ENCODE data around the gene TOB2. TPM values are rescaled to one million over a fixed set of nuclear protein-coding genes. Genes with fewer than 3 reads are reported as not detected.
"Not testable (repeated sequence)": the region's sequence is repeated elsewhere in the genome, so short reads cannot be mapped to it uniquely, and the experiment has no call there.

Gene TOB2
- total and polyA plus RNA-seq, 2 donors (not counting 1 experiment from before 2014, with no cell fraction given), result 20.6 to 20.9 TPM

GRCh38 chr22:41436322-41437113 is 10.1 kb downstream of the TOB2 start:
- Histone ChIP-seq H3K4me3 (replicated peaks in 1 of 4; ENCODE audit: control extremely low read depth in 1 of 4, insufficient read depth in 1 of 4, low read depth in 3 of 4, low read length in 4 of 4) (no peak overlapping the region), H3K4me1 (ENCODE audit: control insufficient read depth, extremely low read depth, insufficient read depth, low read length) (no peaks in the 10 kb centered on the region), H3K27me3 (ENCODE audit: control insufficient read depth, insufficient read depth, low read length) (no peaks in the 10 kb centered on the region), H3K27ac (ENCODE audit: insufficient read depth, low read length) (no peak overlapping the region), H3K9me3 (ENCODE audit: control insufficient read depth, insufficient read depth, low read depth, low read length) (no peaks in the 10 kb centered on the region), H4K20me1 (ENCODE audit: control insufficient read depth, extremely low read depth, insufficient read depth, low read length) (no peaks in the 10 kb centered on the region), H3K9ac (ENCODE audit: insufficient read depth, low read length) (no peak overlapping the region), H3K36me3 (ENCODE audit: control insufficient read depth, insufficient read depth, low read length) (peaks cover 23% of the 10 kb centered on the region), H3K79me2 (ENCODE audit: control insufficient read depth, insufficient read depth, low read length) (peaks cover 61% of the 10 kb centered on the region), H3K4me2 (ENCODE audit: extremely low read depth, insufficient read depth, low read length) (no peak overlapping the region), H2AFZ (ENCODE audit: low read length) (no peak overlapping the region)
- no peak for DNase-seq (ENCODE audit: low read depth in 2 of 2)
- no peak for TF ChIP-seq CTCF (conservative IDR thresholded peaks at IDR 0.05 in 1 of 2, IDR thresholded peaks at IDR 0.05 in 1 of 2; ENCODE audit: low read depth in 1 of 2, low read length in 2 of 2)
- no peak for TF ChIP-seq EZH2 (IDR thresholded peaks at IDR 0.05; ENCODE audit: low read length, missing control alignments)

GRCh38 chr22:41435560-41435959 is 11.0 kb downstream of the TOB2 start:
- Histone ChIP-seq H3K27me3 (ENCODE audit: control insufficient read depth, insufficient read depth, low read length) (no peaks in the 10 kb centered on the region), H3K27ac (ENCODE audit: insufficient read depth, low read length) (no peak overlapping the region), H3K4me1 (ENCODE audit: control insufficient read depth, extremely low read depth, insufficient read depth, low read length) (no peaks in the 10 kb centered on the region), H3K9me3 (ENCODE audit: control insufficient read depth, insufficient read depth, low read depth, low read length) (no peaks in the 10 kb centered on the region), H3K36me3 (ENCODE audit: control insufficient read depth, insufficient read depth, low read length) (peaks cover 23% of the 10 kb centered on the region), H4K20me1 (ENCODE audit: control insufficient read depth, extremely low read depth, insufficient read depth, low read length) (no peaks in the 10 kb centered on the region), H3K4me2 (ENCODE audit: extremely low read depth, insufficient read depth, low read length) (no peak overlapping the region), H3K4me3 (replicated peaks in 1 of 4; ENCODE audit: control extremely low read depth in 1 of 4, insufficient read depth in 1 of 4, low read depth in 3 of 4, low read length in 4 of 4) (no peak overlapping the region), H3K79me2 (ENCODE audit: control insufficient read depth, insufficient read depth, low read length) (peaks cover 52% of the 10 kb centered on the region), H3K9ac (ENCODE audit: insufficient read depth, low read length) (no peak overlapping the region), H2AFZ (ENCODE audit: low read length) (no peak overlapping the region)
- no peak for DNase-seq (ENCODE audit: low read depth in 2 of 2)
- TF ChIP-seq CTCF (conservative IDR thresholded peaks at IDR 0.05 in 1 of 2, IDR thresholded peaks at IDR 0.05 in 1 of 2; ENCODE audit: low read depth in 1 of 2, low read length in 2 of 2) (no peak), EZH2 (IDR thresholded peaks at IDR 0.05; ENCODE audit: low read length, missing control alignments) (no peak)

- not testable (repeated sequence) for H3K27ac ChIP-seq (ENCODE audit: insufficient read depth, low read length); H4K20me1 ChIP-seq (ENCODE audit: control insufficient read depth, extremely low read depth, insufficient read depth, low read length); H3K4me1 ChIP-seq (ENCODE audit: control insufficient read depth, extremely low read depth, insufficient read depth, low read length); H3K27me3 ChIP-seq (ENCODE audit: control insufficient read depth, insufficient read depth, low read length); H3K4me3 ChIP-seq (replicated peaks in 1 of 4; ENCODE audit: control extremely low read depth in 1 of 4, insufficient read depth in 1 of 4, low read depth in 3 of 4, low read length in 4 of 4); H3K9me3 ChIP-seq (ENCODE audit: control insufficient read depth, insufficient read depth, low read depth, low read length); DNase-seq (ENCODE audit: low read depth in 2 of 2); H2AFZ ChIP-seq (ENCODE audit: low read length); H3K4me2 ChIP-seq (ENCODE audit: extremely low read depth, insufficient read depth, low read length); H3K9ac ChIP-seq (ENCODE audit: insufficient read depth, low read length)
- H3K79me2 ChIP-seq (ENCODE audit: control insufficient read depth, insufficient read depth, low read length), result peaks cover 43% of the 10 kb centered on the region
- H3K36me3 ChIP-seq (ENCODE audit: control insufficient read depth, insufficient read depth, low read length), result peaks cover 23% of the 10 kb centered on the region
These were observed 12.1 kb downstream of the TOB2 start for GRCh38 chr22:41434361-41435003.

GRCh38 chr22:41433480-41433879 is 13.1 kb downstream of the TOB2 start:
- H3K36me3 ChIP-seq (ENCODE audit: control insufficient read depth, insufficient read depth, low read length), result peaks cover 23% of the 10 kb centered on the region
- H3K4me2 ChIP-seq (ENCODE audit: extremely low read depth, insufficient read depth, low read length); H2AFZ ChIP-seq (ENCODE audit: low read length); H3K27me3 ChIP-seq (ENCODE audit: control insufficient read depth, insufficient read depth, low read length); DNase-seq (ENCODE audit: low read depth in 2 of 2); H4K20me1 ChIP-seq (ENCODE audit: control insufficient read depth, extremely low read depth, insufficient read depth, low read length); H3K4me1 ChIP-seq (ENCODE audit: control insufficient read depth, extremely low read depth, insufficient read depth, low read length); H3K27ac ChIP-seq (ENCODE audit: insufficient read depth, low read length); H3K4me3 ChIP-seq (replicated peaks in 1 of 4; ENCODE audit: control extremely low read depth in 1 of 4, insufficient read depth in 1 of 4, low read depth in 3 of 4, low read length in 4 of 4); H3K9ac ChIP-seq (ENCODE audit: insufficient read depth, low read length); H3K9me3 ChIP-seq (ENCODE audit: control insufficient read depth, insufficient read depth, low read depth, low read length): not testable (repeated sequence)
- H3K79me2 ChIP-seq (ENCODE audit: control insufficient read depth, insufficient read depth, low read length), result peaks cover 33% of the 10 kb centered on the region

Measured in fibroblast of lung (primary cell).